Sigmoid colon (tissue), 4 donors: ENCODE results near the gene CACNA1E.

Experiments
- CTCF ChIP-seq, 4 experiments: fragments of 450-650 bp in 3 of 4; fragments of 200-600 bp in 1 of 4; IDR thresholded peaks; one replicate each; pipeline ENCODE4 v1.5.1; 2016 to 2019; ENCODE audit warnings: antibody characterized with exemption in 4 of 4, mild to moderate bottlenecking in 3 of 4, moderate library complexity in 2 of 4
- EP300 ChIP-seq, 4 donors: sonication (generic); formaldehyde crosslinking; IDR thresholded peaks; one replicate each; pipeline ENCODE4 v1.6.1; 2017; ENCODE audit warnings: antibody characterized with exemption in 4 of 4
- POLR2A ChIP-seq, 2 donors: fragments of 450-650 bp; IDR thresholded peaks; one replicate each; pipeline ENCODE4 v1.6.1; 2016; ENCODE audit warnings: antibody characterized with exemption in 2 of 2, mild to moderate bottlenecking in 2 of 2, moderate library complexity in 2 of 2
- POLR2AphosphoS5 ChIP-seq, 4 donors: sonication (generic); formaldehyde crosslinking; IDR thresholded peaks; one replicate each; pipeline ENCODE4 v1.6.1; 2017; ENCODE audit warnings: antibody characterized with exemption in 4 of 4

GRCh38 chr1:181643631-181644030, 160.3 kb downstream of the CACNA1E start:
- no peak for TF ChIP-seq CTCF (IDR thresholded peaks at IDR 0.05)
- no peak for TF ChIP-seq POLR2A (IDR thresholded peaks at IDR 0.05)
- no peak for TF ChIP-seq POLR2AphosphoS5 (IDR thresholded peaks at IDR 0.05)
- TF ChIP-seq EP300 (IDR thresholded peaks at IDR 0.05) = no peak
